ENCODE measurements around the gene CTDSPL.

GRCh38 chr3:37823189-37823588 lies 38.5 kb upstream of the CTDSPL start:
- TF ChIP-seq, protein P1, sequence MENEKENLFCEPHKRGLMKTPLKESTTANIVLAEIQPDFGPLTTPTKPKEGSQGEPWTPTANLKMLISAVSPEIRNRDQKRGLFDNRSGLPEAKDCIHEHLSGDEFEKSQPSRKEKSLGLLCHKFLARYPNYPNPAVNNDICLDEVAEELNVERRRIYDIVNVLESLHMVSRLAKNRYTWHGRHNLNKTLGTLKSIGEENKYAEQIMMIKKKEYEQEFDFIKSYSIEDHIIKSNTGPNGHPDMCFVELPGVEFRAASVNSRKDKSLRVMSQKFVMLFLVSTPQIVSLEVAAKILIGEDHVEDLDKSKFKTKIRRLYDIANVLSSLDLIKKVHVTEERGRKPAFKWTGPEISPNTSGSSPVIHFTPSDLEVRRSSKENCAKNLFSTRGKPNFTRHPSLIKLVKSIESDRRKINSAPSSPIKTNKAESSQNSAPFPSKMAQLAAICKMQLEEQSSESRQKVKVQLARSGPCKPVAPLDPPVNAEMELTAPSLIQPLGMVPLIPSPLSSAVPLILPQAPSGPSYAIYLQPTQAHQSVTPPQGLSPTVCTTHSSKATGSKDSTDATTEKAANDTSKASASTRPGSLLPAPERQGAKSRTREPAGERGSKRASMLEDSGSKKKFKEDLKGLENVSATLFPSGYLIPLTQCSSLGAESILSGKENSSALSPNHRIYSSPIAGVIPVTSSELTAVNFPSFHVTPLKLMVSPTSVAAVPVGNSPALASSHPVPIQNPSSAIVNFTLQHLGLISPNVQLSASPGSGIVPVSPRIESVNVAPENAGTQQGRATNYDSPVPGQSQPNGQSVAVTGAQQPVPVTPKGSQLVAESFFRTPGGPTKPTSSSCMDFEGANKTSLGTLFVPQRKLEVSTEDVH (IDR thresholded peaks at IDR 0.05; ENCODE audit: low read depth, partially characterized antibody) = no peak
- TF ChIP-seq YY1 (IDR thresholded peaks at IDR 0.05; ENCODE audit: low read depth, low read length) (no peak), REST (IDR thresholded peaks at IDR 0.05; ENCODE audit: low read depth, low read length) (no peak), CTCF (IDR thresholded peaks at IDR 0.05 in 2 of 3, conservative IDR thresholded peaks at IDR 0.05 in 1 of 3; ENCODE audit: control insufficient read depth in 2 of 3, extremely low read depth in 1 of 3, insufficient read depth in 1 of 3, low read depth in 3 of 3, low read length in 3 of 3) (no peak), TBL1XR1 (IDR thresholded peaks at IDR 0.05; ENCODE audit: low read depth, low read length) (no peak)
- TF ChIP-seq, protein P2, sequence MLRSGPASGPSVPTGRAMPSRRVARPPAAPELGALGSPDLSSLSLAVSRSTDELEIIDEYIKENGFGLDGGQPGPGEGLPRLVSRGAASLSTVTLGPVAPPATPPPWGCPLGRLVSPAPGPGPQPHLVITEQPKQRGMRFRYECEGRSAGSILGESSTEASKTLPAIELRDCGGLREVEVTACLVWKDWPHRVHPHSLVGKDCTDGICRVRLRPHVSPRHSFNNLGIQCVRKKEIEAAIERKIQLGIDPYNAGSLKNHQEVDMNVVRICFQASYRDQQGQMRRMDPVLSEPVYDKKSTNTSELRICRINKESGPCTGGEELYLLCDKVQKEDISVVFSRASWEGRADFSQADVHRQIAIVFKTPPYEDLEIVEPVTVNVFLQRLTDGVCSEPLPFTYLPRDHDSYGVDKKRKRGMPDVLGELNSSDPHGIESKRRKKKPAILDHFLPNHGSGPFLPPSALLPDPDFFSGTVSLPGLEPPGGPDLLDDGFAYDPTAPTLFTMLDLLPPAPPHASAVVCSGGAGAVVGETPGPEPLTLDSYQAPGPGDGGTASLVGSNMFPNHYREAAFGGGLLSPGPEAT (IDR thresholded peaks at IDR 0.05; ENCODE audit: low read depth) = no peak

Data from GM12878 (cell line).